ENCODE measurements around the gene PRDM8. TPM values are rescaled to one million over a fixed set of nuclear protein-coding genes. Genes with fewer than 3 reads are reported as not detected.
"Not testable (repeated sequence)": the region's sequence is repeated elsewhere in the genome, so short reads cannot be mapped to it uniquely, and the experiment has no call there.

The PRDM8 gene
- total RNA-seq, 1 donor from 2014 or later = 4.1 TPM

DNA sequence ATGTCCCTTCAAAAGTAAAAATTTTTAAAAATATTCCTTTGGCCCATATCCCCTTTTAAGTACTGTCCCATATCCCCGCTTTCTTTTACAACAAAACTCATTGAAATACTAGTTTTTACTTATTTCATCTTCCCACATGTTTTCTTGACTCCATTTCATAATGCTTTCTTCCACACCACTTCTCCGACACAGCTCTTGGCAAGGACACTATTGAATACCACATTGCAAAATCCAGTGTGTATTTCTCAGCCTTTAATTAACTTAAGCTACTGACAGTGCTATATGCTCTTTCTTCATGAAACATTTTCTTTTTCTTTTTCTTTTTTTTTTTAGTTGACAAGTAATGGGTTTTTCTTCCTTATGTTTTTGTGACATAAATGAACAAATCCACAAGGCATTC, 28.8 kb downstream of the PRDM8 start:
- DNase-seq (ENCODE audit: low spot score) = no peak

- no peak for DNase-seq (ENCODE audit: low spot score)
These were observed 31.2 kb downstream of the PRDM8 start for GRCh38 chr4:80228460-80228859.

DNA sequence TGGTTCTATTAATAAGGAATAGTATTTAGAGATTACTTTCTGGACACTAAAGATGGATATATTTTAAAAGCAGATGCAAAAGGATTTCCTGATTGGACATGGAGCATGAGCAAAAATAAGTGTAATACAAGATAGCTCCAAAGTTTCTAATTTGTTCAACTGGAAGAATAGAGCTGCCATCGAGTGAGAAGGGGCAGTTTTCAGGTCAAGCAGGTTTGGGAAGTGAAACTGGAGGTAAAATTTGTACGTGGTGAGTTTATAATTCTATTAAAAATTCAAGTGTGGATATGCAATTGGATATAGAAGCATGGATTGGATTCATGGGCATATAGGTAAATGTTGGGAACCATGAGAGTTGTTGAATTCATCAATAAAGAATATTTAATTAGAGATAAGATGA, 31.8 kb downstream of the PRDM8 start:
- no peak for DNase-seq (ENCODE audit: low spot score)

GRCh38 chr4:80229590-80229989, 32.3 kb downstream of the PRDM8 start:
- no peak for DNase-seq (ENCODE audit: low spot score)

GRCh38 chr4:80231180-80231579, 33.9 kb downstream of the PRDM8 start:
- DNase-seq (ENCODE audit: low spot score) = no peak

DNA sequence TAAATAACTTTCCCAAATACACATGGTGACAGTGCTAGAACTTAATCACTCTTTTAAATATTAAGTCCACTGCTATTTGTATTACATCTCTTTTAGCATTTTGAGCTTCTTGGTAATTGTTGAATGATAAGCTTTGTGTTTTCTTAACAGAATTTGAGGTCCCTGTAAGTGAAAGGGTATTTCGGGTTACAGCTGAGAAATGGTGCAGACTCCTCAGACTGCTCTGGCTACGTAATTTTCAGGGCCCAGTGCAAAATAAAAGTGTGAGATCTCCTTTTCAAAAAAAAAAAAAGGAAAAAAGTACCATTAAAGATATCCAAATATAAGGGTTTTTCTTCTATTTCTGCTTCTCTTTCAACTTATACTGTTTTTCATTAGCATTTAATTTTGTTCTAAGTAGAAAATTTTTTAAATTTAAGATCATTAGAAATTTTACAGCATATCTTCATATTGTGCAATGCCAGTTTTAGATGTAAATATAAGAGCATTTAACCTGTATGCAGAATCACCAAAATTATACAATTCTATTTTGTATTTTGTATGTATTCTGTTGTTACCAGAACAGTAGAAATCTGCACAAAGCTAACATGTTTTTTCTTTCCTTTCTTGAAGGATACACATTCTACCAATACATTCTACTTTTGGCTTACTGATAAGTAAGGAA, 35.5 kb downstream of the PRDM8 start:
- DNase-seq (ENCODE audit: low spot score) = no peak

DNA sequence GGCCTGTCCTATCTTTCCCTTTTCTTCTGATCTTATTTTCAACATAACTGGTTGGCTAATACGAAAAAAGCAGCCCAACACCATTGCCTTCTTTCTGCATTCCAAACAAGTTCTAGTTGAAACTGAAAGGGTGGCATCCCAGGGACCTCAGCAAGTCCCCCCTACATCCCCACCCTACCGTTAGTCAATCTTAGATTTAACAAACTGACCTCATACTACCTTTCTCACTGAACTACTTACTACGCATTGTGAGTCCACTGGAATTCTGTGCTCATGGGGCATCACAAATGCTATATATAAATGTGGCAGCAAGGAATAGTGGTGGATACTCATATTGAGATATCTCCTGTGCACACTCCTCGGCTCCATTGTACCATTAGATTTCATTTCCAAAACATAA, 36.1 kb downstream of the PRDM8 start:
- no peak for DNase-seq (ENCODE audit: low spot score)

DNA sequence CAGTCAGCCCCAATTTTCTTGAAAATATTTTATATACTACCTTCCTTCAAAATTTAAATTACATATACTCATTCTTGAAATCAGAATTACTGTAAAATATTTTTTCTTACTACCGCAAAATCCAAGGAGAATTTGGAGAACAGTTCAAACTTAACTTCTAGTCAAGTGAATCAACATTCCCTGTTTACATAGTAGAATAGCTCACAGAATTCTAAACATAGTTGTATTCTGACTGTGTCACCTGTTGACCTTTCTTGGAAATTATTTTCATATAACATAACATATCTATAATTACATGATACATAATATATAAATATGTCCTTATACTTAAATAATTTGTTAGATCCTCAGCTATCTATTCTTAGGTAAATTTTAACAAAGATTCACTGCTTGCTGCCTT, 38.1 kb downstream of the PRDM8 start:
- DNase-seq (ENCODE audit: low spot score) = no peak

- no peak for DNase-seq (ENCODE audit: low spot score)
These were observed 40.7 kb downstream of the PRDM8 start for GRCh38 chr4:80237992-80238391.

DNA sequence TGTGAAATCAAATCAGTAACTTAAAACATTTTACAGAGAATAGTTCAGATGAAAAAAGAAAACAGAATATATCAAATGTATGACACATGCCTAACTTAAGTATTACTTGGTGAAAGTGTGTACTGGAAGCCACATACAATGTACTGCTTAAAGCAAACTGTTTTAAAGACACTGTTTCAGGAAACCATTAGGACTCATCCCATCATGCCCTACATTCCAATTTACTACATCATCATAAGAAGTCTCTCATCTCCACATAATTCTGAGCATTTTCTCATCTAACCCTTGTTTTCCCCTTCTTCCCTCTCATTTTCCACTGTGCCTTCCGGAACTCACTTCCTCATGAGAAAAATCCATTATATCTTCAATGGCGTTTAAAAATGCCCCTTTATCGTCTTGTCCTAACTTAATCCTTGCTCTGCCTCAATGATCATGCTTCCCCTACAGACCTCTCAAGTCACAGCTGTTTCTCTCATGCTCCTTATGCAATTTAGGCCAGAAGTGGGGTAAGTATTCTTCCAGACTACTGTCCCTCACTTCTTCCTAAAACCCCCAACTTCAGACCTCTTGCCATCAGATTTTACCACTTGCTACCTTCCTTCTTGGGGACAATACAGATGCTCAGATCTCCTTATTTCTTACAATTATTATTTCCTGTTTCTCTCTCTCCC, 42.3 kb downstream of the PRDM8 start:
- no peak for DNase-seq (ENCODE audit: low spot score)

DNA sequence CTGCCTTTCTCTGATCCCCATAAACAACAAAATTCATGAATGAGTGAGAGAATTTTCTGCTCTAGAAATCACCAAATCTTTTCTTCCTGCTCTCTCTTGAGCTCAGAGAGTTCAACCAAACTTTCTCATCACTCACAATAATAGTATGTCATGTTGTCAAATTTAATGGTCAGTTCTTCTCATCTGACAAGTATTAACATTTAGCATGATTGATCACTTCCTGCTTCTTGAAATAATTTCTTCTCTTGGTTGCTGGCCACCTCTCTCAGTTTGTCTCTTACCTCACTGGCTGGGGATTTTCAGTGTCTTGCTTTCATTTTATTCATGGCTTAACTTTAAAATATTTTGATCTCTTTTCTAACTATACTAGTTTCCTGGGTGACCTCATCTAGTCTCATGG, 43.7 kb downstream of the PRDM8 start:
- no peak for DNase-seq (ENCODE audit: low spot score)

DNA sequence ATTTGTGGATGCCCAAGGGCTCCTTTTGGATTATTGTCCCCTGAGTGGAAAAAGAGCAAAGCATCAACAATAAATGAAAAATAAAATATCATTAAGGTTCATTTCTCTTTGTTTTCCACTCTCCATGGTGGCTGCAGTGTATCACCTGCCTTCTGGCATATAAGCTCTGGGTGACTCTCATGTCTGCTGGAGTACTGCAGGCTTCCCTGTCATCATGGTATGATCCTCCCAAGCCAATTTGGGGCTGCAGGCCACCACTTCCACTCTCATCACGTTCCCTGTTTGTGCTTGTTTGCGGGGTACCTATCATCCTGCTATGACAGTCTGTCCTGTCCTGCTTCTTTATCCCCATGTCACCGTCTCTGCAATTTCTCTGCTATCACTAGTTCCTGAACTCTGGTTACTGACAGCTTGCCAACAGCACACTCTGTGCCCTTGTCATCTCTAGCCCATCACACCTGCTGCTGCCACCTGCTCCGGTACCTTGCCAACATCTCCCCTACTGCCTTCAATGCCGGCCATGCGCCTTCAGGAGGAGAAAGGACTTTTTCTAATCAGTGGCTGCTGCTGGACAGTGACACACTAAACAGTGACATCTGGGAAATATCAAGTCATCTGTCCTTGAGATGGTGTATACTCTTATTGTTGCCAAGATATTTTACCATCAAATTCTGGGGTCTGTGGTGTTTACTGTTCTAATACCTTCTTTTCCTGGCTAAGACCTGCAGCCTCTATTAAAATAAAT, 46.1 kb downstream of the PRDM8 start:
- no peak for DNase-seq (ENCODE audit: low spot score)

DNA sequence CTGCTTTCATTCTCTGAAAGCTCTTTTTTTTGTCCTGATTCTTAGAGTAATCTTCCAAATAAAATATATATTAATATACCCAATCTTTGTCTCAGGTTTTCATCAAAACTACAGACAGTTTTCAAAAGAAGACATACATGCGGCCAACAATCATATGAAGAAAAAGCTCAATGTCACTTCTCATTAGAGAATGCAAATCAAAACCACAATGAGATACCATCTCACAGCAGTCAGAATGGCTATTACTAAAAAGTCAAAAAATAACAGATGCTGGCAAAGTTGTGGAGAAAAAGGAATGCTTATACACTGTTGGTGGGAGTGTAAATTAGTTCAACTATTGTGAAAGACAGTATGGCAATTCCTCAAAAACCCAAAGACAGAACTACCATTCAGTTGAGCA, 50.2 kb downstream of the PRDM8 start:
- DNase-seq (ENCODE audit: low spot score) = not testable (repeated sequence)

- no peak for DNase-seq (ENCODE audit: low spot score)
These were observed 51.8 kb downstream of the PRDM8 start for GRCh38 chr4:80249144-80249543.

GRCh38 chr4:80252427-80252826, 55.1 kb downstream of the PRDM8 start:
- no peak for DNase-seq (ENCODE audit: low spot score)

DNA sequence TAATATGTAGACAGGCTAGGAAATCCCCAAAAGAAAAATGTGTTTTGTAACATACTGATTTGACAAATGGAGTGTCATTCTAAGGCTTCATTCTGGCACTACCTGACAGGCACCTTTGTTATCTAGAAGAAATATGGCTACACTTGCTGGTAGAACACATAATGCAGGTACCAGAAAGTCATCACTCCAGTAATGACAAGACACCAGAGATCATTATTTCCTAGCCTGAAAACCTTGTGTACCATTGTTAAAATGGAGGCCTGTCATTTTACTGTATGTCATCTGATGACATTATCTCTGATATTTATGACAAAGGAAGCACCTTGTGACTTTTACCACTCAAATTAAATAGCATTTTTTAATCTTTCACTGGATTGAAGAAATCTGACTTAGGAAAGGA, 55.6 kb downstream of the PRDM8 start:
- no peak for DNase-seq (ENCODE audit: low spot score)

DNA sequence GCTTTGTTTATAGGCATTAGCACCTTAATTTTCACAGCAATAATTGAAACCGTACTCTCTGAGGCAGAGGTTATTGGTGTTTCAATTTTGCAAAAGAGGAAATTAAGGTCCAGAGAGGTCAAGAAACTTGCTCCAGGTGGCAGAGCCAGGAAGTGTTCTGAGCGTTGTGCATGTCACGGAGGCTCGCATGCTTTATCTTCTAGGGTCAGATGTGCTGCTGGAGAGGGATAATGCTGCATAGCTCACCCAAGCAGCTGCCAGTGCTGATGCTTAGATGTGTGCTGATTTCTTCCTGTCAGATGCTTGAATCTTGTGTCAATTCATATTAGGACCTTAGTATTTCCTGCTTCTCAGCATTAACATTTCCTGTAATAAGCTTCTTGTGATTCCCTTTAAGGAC, 56.2 kb downstream of the PRDM8 start:
- no peak for DNase-seq (ENCODE audit: low spot score)

Other genes with a start within 250 kb of the PRDM8 start
- gene ANTXR2, start 124.3 kb upstream of the PRDM8 start, total RNA-seq = 163 TPM
- gene FGF5, start 69.2 kb downstream of the PRDM8 start, total RNA-seq = 0.12 TPM
- not detected for gene CFAP299, start 138.2 kb downstream of the PRDM8 start, total RNA-seq

Measured in mucosa of gallbladder (tissue), 1 donor.